NT2/D1 (cell line): ENCODE measurements around the gene DOK1.

Experiments used
- SUZ12 ChIP-seq: IDR thresholded peaks from 2 replicates; pipeline ENCODE4 v1.6.1; 2011; ENCODE audit not compliant: insufficient read length, insufficient read depth; ENCODE audit errors: extremely low read depth
- YY1 ChIP-seq: IDR thresholded peaks from 2 replicates; pipeline ENCODE4 v1.6.1; 2011; ENCODE audit not compliant: insufficient read length, insufficient read depth
- ZNF274 ChIP-seq: IDR thresholded peaks from 2 replicates; pipeline ENCODE4 v1.6.1; 2011; ENCODE audit warnings: mild to moderate bottlenecking, low read depth, low read length

GRCh38 chr2:74540291-74540690 lies 14.2 kb upstream of the DOK1 start:
- TF ChIP-seq YY1 (no peak), ZNF274 (no peak), SUZ12 (no peak)
